Body of pancreas (tissue), 4 donors: ENCODE results near the gene P3H3. TPM values are rescaled to one million over a fixed set of nuclear protein-coding genes. Genes with fewer than 3 reads are reported as not detected.
A peak's percentile ranks its signal among the peaks of the same experiment; 100 is the strongest.
"Not testable (repeated sequence)": the region's sequence is repeated elsewhere in the genome, so short reads cannot be mapped to it uniquely, and the experiment has no call there.

ENCODE experiments used
- ATAC-seq: fragments of 150-250 bp; one replicate; pipeline ENCODE4 v1.9.1; 2016
- DNase-seq, 4 donors: peaks; one replicate each; pipeline ENCODE4 v3.0.0-alpha.2; 2019
- H3K27ac ChIP-seq, 4 donors: fragments of 200-600 bp; sonication (generic); 1 replicate in 3 of 4; 2 replicates in 1 of 4; pipeline versions ENCODE4 v1.5.1 to v1.6.1; 2016 to 2019; ENCODE audit warnings: mild to moderate bottlenecking in 1 of 4, mixed read lengths in 1 of 4, moderate library complexity in 1 of 4
- H3K27me3 ChIP-seq, 2 donors: fragments of 200-600 bp; sonication (generic); one replicate each; pipeline ENCODE4 v1.6.0; 2016; ENCODE audit warnings: mild to moderate bottlenecking in 1 of 2
- H3K36me3 ChIP-seq, 2 donors: fragments of 200-600 bp; sonication (generic); replicated peaks in 1 of 2; 2 replicates each; pipeline ENCODE4 v1.5.1; 2016; ENCODE audit warnings: low read depth in 2 of 2; ENCODE audit not compliant: insufficient read depth in 1 of 2
- H3K4me1 ChIP-seq: fragments of 200-600 bp; sonication (generic); one replicate; pipeline ENCODE4 v1.6.0; 2016
- H3K4me3 ChIP-seq, 2 donors: fragments of 200-600 bp; sonication (generic); 1 replicate in 1 of 2; 2 replicates in 1 of 2; pipeline ENCODE4 v1.5.1; 2016 to 2019
- H3K9me3 ChIP-seq, 3 donors: fragments of 200-600 bp; sonication (generic); 1 replicate in 2 of 3; 2 replicates in 1 of 3; pipeline ENCODE4 v1.5.1; 2016
- CTCF ChIP-seq, 7 experiments: fragments of 450-650 bp in 4 of 7; fragments of 200-600 bp in 3 of 7; sonication (generic) in 3 of 7; IDR thresholded peaks; one replicate each; pipeline ENCODE4 v1.5.1; 2016 to 2019; ENCODE audit warnings: antibody characterized with exemption in 7 of 7
- POLR2A ChIP-seq, 3 donors: fragments of 450-650 bp; IDR thresholded peaks; one replicate each; pipeline ENCODE4 v1.6.1; 2016; ENCODE audit warnings: antibody characterized with exemption in 3 of 3, mild to moderate bottlenecking in 2 of 3
- WGBS, 2 donors: methylation state at CpG; one replicate each; pipeline ENCODE4 v1.1.5; 2017; 5-methylcytosine and 5-hydroxymethylcytosine counted together
- intact Hi-C: fragments of 100-400 bp; cut with DNase I; formaldehyde crosslinking; loops from one replicate; pipeline ENCODE4 v1.15.1; 2023
- total RNA-seq, 2 donors: library from RNA; depleted of rRNA; stranded (reverse); fragments of >200 nt; gene quantifications; one replicate each; pipeline ENCODE4 v1.1.0, GENCODE V29; 2016

Gene P3H3
- total RNA-seq, 2 donors from 2014 or later: 17.6 to 43.2 TPM

GRCh38 chr12:6867413-6868210 lies 39.4 kb downstream of the P3H3 start, which contains the start of gene TPI1:
Gene TPI1 (plus strand): TSS chr12:6867531. CDS start chr12:6867567, 36 bp downstream.
- no peaks in the 10 kb centered on the region for H3K9me3 ChIP-seq
- H3K4me1 ChIP-seq: peaks cover 42% of the 10 kb centered on the region
- no peaks in the 10 kb centered on the region for H3K27me3 ChIP-seq
- DNase-seq (peak; percentile 85 to 91 (median 87)), ATAC-seq (peak; percentile 88)
- H3K36me3 ChIP-seq: peaks cover 0 to 10% of the 10 kb centered on the region in 2 donors
- H3K27ac ChIP-seq: peak within 1 kb of the TSS; percentile 83 to 96 (median 88)
- intact Hi-C loops: no loop called here
- peak within 1 kb of the TSS; percentile 80 to 88 for H3K4me3 ChIP-seq
- WGBS, 2 donors: 0% methylated on average over 7 to 60 of the region's 86 CpGs
- TF ChIP-seq CTCF (IDR thresholded peaks at IDR 0.05): peak in 3 of 7 experiments; percentile 8 to 14 (median 10)
- TF ChIP-seq POLR2A (IDR thresholded peaks at IDR 0.05): peak; percentile 99 to 100 (median 100)

GRCh38 chr12:6868211-6869048 lies 40.2 kb downstream of the P3H3 start:
- no peak for TF ChIP-seq CTCF (IDR thresholded peaks at IDR 0.05)
- no peak for TF ChIP-seq POLR2A (IDR thresholded peaks at IDR 0.05)
- Histone ChIP-seq H3K27ac (peak overlapping the region; percentile 83 to 96 (median 88)), H3K36me3 (peaks cover 0 to 8% of the 10 kb centered on the region in 2 donors), H3K4me1 (peaks cover 42% of the 10 kb centered on the region), H3K4me3 (peak overlapping the region; percentile 80 to 88), H3K9me3 (no peaks in the 10 kb centered on the region), H3K27me3 (no peaks in the 10 kb centered on the region)
- intact Hi-C loops: no loop called here
- DNase-seq: no peak
- ATAC-seq: no peak
- 9 to 11% methylated on average over 20 to 22 of the region's 22 CpGs for WGBS, 2 donors

GRCh38 chr12:6869049-6870021 lies 41.1 kb downstream of the P3H3 start:
- ATAC-seq (peak; percentile 25), DNase-seq (peak; percentile 86 to 90 (median 88))
- TF ChIP-seq CTCF (IDR thresholded peaks at IDR 0.05) (peak; percentile 86 to 95 (median 92)), POLR2A (IDR thresholded peaks at IDR 0.05) (no peak)
- Histone ChIP-seq H3K27ac (peak overlapping the region in 3 of 4 donors; percentile 20 to 96 (median 83)), H3K9me3 (no peaks in the 10 kb centered on the region), H3K27me3 (no peaks in the 10 kb centered on the region), H3K4me1 (peaks cover 47% of the 10 kb centered on the region), H3K4me3 (no peak overlapping the region), H3K36me3 (peaks cover 0 to 4% of the 10 kb centered on the region in 2 donors)
- intact Hi-C loops: no loop called here
- 23 to 27% methylated on average over 12 of the region's 12 CpGs for WGBS, 2 donors

GRCh38 chr12:6870304-6870703 lies 42.1 kb downstream of the P3H3 start:
- H3K27ac ChIP-seq, H3K36me3 ChIP-seq: not testable (repeated sequence)

More at GRCh38 chr12:6870304-6870703, 42.1 kb downstream of the P3H3 start:
- DNase-seq, H3K4me3 ChIP-seq, H3K9me3 ChIP-seq, ATAC-seq, H3K27me3 ChIP-seq, intact Hi-C loops: not testable (repeated sequence)
- 54% methylated on average over 4 of the region's 4 CpGs for WGBS, 2 donors
- peaks cover 47% of the 10 kb centered on the region for H3K4me1 ChIP-seq
